ACHN (cell line): Measurements from ENCODE around the gene SPATA3.
"Not testable (repeated sequence)": the region's sequence is repeated elsewhere in the genome, so short reads cannot be mapped to it uniquely, and the experiment has no call there.

Experiments
- DNase-seq: peaks from one replicate; pipeline ENCODE4 v3.0.0-alpha.2; 2015
- in situ Hi-C: cut with HindIII; loops from 2 replicates; pipeline ENCODE4 v1.10.0; 2017; ENCODE audit warnings: low sequenced_read_pairs, low pct_ligation_motif_present, low pct_unique_long_range_greater_than_20kb

The SPATA3 gene

DNA sequence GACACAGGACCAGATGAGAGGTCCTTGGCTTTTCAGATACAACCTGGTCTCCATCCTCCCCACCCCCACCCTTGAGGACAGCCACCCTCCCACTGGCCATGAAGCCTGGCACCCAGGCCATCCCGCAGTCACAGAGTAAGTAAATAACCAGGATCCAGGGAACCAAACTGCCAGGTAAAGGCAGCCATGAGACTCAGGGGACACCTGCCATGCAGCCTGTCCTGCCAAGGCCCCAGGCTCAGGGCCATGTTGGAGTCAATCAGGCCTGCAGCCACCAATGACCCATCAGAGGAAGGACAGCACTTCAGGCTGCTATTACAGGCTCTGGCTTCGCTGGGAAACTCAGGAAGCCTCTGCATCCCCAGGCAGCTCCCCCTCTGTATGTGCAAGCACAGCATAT, 15.6 kb downstream of the SPATA3 start:
- no peak for DNase-seq
- in situ Hi-C loops, result no loop called here

DNA sequence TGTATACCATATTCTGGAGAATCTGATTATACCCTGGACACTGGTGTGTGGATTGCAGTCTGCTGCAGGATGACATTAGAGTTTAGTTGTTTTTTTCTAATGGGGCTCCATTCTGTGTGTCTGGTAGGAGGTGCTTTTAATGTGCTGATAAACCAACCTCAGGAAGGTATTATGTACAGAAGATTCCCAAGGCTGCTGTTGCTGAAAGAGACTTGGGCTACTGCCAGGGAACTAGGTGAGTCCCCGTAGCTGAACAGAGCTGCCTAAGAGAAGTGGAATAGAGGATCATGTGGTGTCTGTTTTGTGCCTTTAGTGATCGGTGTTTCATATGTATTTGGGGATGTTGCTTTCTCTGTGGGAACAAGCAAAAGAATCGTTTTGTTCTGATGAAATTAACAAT, 16.5 kb downstream of the SPATA3 start:
- DNase-seq, result no peak
- in situ Hi-C loops, result no loop called here

DNA sequence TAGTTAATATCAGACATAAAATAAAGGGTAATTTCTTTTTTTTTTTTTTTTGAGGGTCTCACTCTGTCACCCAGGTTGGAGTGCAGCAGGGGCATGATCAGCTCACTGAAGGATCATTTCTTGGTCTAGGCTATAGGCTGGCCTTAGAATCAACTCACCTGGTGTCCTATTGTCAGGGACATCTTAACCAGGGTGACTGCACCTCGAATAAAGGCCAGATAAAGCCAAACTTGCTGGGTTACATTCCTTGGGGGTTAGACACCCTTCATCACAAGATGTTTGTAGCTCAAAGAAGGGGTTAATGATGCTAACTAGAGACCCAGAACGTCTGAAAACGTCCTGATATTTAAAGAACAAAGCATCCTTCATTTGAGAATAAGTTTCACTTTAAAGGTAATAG, 17.9 kb downstream of the SPATA3 start:
- in situ Hi-C loops, result no loop called here
- no peak for DNase-seq

DNA sequence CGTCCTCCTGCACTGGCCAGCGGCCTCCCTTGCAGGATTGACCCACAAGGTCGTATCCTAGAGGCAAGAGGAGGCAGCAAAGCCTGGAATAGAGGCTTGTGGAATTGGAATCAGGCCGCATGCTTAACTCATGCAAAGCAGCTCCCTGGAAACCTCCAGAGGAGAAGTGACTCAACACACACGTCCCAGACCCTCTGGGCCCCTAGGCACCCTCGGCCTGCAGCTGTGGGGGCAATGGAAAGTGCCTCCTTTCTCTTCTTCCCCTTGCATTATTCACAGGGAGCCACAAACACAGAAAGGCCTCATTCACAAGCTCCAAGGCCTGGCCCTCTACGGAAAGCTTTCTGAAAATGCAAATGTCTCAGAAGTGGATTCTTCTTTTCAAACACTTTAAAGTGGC, 19.6 kb downstream of the SPATA3 start:
- DNase-seq, result no peak
- in situ Hi-C loops, result no loop called here

DNA sequence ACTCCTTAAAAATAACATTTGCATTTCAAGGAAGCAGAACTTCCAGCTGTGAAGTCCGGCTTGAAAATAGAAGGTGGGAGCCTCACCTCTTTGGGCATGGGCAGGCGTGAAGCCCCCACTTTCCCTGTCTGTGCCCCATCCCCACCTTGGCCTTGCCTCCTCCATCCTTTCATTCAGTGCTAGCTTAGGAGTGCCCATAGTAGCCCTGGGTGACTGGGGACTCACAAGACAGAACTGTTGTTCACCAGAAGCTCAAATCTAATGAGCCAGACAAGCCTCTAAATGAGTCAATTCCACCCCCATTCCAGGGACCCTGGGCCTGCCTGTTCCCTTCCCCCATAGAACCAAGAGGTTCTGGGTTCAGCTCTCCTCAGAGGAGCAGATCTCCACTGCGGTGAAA, 20.0 kb downstream of the SPATA3 start:
- no peak for DNase-seq
- in situ Hi-C loops, result no loop called here

DNA sequence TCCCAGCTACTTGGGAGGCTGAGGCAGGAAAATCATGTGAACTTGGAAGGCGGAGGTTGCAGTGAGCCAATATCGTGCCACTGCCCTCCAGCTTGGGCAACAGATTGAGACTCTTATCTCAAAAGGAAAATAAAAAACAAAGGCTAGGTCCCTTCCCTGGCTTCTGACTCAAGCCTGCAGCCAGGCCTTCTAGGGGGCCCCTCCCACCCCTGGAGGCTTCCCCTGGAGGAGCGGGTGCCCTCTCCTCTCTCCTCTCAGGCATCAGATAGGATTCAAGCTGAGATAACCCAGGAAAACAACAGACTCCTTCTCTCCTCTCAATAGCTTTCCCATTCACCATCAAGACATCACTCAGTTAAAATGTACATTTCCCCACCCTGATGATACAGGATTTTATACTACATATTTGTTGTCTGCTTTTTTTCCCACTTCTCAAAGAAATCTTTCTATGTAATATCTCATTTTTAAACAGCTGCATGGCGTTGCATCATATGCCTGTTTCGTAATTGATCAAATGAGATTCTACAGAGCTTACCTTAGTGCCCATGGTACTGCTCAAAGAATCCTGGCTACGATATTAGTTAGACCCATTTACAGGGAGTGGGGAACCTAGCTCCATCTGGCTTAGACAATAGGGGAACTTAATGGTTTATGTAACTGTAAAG, 20.8 kb downstream of the SPATA3 start:
- DNase-seq, result no peak
- in situ Hi-C loops, result no loop called here

DNA sequence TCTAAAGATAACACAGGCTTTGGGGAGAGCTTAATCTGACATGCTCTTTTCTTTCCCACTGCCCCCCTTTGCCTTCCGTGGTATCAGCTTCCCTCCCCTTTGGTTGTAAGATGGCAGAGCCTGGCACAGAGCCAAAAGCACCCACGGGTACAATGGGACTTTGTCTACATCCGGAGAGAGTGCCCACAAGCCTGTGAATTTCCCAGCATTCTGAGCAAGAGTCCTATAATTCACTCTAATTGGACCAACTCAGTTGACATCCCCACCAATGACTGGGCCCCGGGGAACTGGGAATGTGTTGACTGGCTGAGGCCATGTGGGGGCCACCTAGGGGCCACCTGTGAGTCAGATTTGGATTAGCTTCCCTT, 21.3 kb downstream of the SPATA3 start:
- no peak for DNase-seq
- in situ Hi-C loops, result no loop called here

DNA sequence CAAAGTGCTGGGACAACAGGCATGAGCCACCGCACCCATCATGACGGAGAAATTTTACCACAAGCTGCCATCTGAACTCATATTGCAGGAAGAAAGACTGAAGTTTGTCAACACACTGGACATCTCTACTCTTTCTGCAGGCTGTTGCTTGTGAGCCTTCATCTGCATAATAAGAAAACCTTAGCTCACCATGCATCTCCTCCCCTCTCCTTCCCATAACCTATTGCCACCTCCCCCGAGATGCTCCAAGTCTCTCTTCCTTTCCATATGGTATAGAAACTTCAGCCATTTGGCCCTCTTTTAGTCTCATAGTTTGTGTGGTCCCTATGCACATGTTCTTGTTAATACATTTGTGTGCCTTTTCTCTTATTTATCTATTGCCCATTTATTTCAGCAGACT, 22.3 kb downstream of the SPATA3 start:
- no peak for DNase-seq
- in situ Hi-C loops, result no loop called here

DNA sequence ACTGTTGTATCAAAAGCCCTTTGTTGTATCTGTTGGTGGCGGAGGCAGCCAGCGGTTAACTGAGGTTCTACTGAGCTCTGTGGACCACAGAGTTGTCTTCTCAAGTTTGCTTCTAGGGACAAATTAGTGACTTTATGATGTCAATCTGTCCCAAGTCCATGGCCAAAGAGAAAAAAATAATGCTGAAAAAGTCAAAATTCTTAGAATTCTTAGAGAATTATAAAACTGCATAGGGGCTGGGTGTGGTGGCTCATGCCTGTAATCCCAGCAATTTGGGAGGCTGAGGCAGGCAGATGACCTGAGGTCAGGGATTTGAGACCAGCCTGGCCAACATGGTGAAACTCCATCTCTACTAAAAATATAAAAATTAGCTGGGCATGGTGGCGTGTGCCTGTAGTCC, 29.1 kb downstream of the SPATA3 start:
- DNase-seq, in situ Hi-C loops: not testable (repeated sequence)

DNA sequence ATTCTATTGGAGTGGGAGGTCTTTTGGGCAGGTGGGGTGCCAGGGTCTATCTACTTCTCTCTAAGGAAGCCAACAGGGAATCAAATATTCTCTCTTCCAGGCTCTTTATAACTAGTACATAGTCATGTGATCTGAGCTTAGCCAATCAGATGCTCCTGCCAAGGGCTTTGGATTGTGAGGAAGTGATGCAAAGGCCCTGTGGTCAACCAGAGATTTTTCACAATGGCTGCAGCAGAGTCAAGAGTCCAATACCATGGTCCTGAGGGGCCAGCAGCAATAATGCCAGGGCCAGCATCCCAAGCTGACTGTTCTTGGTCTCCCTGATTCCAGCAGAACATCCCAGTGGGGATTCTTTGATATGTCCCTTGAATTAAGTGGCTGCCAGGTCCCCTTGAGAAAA, 33.0 kb downstream of the SPATA3 start:
- DNase-seq, result no peak
- in situ Hi-C loops, result no loop called here

DNA sequence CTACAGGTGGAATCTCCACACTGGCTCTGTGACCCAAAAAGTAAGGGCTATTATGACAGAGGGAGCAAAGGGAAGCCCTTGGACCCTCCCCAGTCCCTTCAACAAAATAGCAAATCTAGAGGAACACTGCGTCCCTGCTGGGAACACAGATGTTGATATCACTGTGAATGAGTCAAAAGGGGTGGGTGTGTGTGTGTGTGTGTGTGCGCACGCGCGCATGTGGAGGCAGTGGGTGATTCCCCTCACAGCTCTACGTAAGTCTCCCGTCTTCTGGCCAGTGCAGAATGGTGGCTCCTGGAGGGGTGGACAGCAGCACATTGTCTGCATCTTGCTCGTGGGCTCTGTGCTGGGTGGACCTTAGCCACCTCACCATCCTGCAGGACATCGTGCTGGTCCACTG, 33.6 kb downstream of the SPATA3 start:
- in situ Hi-C loops, result no loop called here
- DNase-seq, result no peak

DNA sequence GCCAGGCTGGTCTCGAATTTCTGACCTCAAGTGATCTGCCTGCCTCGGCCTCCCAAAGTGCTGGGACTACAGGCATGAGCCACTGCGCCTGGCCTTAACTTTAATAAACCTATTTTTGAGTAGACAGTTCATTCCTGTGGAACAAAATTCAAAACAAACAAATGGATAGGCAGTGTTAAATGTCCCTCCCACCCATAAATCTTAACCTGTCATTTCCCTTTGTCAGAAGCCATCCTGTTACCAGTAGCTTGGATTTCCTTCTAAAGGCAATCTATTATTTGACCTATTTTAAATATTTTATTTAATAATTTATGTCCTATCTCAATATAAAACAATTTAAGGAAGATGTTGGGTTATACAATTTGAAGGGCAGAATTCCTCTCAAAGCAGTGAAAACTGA, 34.8 kb downstream of the SPATA3 start:
- in situ Hi-C loops, result no loop called here
- no peak for DNase-seq

DNA sequence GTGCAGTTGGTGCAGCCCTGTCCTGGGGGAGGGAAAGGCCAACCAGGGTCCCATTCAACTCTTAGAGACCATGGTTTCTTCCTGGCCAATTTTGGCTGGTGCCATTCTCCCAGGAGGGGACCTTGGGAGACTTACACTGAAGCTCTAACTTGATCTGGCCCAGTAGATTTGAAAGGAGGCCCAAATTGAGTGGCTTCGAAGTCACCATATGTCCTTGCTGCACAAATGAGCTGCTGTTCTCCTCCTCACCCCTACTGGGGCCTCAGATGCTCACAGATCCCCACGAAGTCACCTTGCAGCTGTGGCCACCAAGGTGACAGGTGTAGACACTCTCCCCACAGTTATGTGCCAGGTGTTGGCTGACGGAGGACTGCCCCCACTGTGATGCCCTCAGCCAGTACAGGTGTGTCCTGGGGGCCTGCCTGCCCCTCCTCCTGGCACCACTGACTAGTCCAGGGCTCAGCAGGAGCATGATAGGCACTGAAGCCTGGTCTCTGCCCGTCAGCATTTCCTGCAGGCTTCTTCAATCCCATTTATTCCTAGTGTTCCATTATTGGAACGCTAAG, 36.7 kb downstream of the SPATA3 start:
- DNase-seq, result no peak
- in situ Hi-C loops, result no loop called here

DNA sequence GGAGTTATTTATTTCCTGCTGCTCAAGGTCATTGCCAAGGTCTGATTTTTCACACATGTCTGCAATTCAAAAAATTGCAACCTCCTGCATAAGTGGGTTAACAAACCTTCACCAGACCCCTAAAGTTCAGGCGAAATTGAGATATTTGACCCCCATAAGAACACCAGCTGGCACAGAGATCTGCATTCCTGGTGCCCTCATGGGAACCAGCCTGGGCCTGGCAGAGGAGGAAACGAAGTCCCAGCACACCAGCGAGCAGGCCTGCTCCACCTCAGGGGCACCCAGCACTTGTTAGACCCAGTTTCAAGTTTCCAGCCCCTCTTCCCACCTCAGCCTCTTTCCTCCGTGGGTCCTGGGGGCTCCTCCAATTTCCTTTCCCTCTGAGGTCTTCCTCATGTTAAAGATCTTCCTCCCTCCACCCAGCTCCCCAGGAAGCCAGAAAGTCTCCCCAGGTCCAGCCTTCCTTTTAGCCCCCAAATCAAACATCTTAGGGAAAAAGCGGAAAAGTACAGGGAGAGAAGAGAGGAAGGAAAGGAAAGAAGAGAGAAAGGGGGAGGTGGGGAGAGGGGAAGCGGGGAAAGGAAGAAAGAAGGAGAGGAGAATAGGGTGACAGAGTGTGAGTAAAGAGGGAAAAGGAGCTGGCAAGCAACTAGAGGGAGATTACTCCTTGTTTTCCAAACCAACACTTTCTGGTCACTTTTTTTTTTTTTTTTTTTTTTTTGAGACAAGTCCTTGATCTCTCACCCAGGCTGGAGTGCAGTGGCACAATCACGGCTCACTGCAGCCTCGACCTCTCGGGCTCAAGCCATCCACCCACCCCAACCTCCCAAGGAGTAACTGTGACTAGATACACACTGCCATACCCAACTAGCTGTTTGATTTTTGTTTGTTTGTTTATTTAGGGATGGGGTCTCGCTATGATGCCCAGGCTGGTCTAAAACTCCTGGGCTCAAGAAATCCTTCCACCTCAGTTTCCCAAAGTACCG, 37.5 kb downstream of the SPATA3 start:
- in situ Hi-C loops, result no loop called here
- no peak for DNase-seq

DNA sequence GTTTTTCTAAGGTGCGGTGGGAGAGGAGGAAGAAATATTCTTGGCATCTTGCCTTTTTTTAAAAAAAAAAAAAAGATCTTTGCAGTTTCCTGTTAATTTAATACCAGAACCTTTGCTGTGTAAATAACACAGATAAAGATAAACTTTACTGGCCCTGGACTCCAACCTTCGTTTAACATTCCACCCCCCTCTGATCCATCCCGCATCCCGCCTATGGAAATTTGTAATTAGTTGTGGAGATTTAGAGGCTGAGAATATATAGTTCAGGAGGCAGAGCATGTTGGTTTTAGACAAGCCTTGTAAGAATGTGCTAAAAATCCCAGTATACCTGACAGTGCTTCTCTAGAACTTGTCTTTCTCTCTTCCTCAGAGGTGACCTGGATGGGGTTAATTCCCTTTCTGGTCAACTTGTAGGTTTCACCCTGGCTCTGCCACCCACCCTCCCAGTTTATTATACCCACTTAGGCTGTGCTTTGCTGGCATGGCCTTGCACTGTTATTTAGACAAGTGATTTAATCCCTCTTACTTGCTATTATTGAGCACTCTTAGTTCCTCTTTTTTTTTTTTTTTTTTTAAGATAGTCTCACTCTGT, 38.5 kb downstream of the SPATA3 start:
- in situ Hi-C loops, result no loop called here
- DNase-seq, result no peak

DNA sequence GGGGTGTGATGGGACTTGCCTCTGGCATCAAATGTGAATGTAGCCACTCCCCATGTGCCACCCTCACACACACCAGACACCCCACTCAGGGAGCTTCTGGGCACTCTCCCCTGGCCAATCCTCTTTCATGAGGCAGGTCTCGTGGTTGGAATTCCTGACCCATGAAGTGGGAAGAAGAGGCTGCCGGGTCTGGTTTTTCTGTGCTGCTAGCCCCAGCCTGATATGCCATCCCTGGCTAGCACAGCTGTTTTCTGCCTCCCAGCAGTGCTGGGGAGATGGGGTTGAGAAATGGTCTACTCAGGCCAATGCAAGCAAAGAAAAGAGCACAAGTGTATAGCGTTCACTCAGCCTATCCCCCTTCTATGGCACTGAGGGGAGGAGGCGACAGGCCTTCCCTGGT, 40.2 kb downstream of the SPATA3 start:
- DNase-seq, result no peak
- in situ Hi-C loops, result no loop called here

DNA sequence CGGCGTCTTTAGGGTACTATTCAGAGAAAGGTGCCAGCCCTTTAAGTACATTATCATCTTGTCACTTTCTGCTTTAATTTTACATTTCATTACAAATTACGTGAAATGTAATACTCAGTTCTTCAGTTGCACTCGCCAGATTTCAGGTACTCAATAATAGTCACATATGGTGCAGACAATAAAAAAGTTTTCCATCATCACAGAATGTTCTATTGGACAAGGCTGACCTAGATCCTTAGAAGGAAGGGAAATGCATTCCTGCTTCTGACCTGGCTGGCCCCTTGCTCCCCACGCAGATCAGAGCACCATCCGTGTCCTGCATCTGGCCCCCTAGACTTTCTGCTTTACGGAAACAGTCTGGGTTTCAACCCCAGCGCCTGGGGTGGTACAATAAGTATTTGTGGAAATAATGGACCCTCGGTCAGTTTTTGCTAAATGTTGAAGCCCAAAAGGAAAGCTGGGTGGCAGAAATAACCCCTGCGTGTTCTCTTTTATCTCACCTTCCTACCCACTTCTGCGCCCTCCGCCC, 40.7 kb downstream of the SPATA3 start:
- no peak for DNase-seq
- in situ Hi-C loops, result no loop called here

DNA sequence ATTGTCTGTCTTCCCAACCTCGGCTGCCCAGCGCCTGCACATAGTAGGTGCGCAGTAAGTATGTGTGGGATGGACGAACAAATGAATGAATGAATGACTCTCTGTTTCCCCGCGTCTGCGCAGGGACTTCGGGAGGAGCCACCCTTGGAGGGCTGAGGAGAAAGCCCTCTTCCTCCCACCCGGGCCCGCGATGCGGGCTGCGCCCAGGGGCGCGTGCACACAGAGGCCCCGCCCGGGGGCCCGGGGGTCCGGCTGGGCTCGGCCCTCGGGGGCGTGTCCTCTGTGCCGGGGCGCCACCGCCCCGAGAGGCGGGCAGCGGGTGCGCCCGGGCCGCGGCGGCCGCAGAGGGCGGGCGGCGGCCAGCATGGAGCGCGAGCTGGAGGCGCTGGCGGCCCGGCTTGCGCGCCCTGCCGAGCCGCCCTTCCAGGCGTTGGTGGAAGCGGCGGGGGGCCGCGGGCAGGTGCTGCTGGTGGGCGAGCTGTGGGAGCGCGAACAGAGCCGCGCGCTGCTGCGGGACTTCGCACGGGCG, 41.3 kb downstream of the SPATA3 start, which contains the start of gene C2orf72:
TSS of gene C2orf72 (plus strand) at position 322 of the 529 bp plus-strand sequence. CDS start at position 365, 43 bp downstream.
- in situ Hi-C loops, result no loop called here
- DNase-seq, result peak; percentile 22
